ENCODE results near the gene MED27.
A peak's percentile ranks its signal among the peaks of the same experiment; 100 is the strongest.

Gene MED27

DNA sequence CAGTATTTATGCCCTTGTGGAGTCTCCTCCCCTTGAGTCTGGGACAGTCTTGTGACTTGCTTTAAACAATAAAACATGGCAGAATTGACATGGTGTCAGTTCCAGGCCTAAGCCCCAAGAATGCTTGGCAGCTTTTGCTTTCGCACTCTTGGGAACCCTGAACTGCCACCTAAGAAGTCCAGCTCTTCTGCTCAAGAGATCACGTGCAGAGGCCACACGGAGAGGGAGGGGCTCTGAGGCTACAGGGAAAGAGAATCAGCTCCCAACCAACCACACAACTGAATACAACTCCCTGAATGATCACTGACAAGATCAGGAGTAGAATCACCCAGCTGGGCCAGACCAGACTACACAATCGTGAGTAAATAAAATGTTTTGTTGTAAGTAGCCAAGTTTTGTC, 97.6 kb downstream of the MED27 start (continued):
- TF ChIP-seq, protein P1, sequence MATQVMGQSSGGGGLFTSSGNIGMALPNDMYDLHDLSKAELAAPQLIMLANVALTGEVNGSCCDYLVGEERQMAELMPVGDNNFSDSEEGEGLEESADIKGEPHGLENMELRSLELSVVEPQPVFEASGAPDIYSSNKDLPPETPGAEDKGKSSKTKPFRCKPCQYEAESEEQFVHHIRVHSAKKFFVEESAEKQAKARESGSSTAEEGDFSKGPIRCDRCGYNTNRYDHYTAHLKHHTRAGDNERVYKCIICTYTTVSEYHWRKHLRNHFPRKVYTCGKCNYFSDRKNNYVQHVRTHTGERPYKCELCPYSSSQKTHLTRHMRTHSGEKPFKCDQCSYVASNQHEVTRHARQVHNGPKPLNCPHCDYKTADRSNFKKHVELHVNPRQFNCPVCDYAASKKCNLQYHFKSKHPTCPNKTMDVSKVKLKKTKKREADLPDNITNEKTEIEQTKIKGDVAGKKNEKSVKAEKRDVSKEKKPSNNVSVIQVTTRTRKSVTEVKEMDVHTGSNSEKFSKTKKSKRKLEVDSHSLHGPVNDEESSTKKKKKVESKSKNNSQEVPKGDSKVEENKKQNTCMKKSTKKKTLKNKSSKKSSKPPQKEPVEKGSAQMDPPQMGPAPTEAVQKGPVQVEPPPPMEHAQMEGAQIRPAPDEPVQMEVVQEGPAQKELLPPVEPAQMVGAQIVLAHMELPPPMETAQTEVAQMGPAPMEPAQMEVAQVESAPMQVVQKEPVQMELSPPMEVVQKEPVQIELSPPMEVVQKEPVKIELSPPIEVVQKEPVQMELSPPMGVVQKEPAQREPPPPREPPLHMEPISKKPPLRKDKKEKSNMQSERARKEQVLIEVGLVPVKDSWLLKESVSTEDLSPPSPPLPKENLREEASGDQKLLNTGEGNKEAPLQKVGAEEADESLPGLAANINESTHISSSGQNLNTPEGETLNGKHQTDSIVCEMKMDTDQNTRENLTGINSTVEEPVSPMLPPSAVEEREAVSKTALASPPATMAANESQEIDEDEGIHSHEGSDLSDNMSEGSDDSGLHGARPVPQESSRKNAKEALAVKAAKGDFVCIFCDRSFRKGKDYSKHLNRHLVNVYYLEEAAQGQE (tag by site-specific recombination; IDR thresholded peaks at IDR 0.05) = no peak

DNA sequence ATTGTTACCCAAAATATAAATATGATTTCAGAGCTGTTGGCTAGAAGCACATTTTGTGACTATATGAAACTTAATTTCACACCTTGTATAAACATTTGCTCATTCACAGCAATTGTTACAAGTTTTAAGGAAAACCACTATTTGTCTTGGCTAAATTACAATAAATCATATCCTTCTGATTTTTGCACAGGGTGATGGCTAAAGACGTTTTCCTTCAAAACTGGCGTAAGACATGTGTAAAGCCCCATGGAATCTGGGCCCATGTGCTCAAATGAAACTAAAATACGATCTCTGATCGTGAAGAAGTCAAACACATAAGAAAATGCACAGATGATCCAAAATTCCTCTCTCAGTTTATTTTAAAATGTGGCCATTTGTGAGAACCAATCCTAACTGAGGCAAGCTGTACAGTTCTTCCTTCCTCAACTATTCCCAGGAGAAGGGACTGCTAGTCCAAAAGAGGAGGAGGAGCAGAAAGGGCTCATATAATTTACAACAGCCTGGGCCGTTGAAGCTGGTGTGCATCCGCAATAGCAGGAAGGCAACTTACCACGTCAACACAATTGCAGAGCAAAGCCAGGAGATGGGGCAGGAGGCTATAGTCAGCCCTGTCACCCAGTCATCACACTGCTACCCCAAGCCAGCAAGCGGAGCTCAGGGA, 98.4 kb downstream of the MED27 start:
- TF ChIP-seq, protein P2, sequence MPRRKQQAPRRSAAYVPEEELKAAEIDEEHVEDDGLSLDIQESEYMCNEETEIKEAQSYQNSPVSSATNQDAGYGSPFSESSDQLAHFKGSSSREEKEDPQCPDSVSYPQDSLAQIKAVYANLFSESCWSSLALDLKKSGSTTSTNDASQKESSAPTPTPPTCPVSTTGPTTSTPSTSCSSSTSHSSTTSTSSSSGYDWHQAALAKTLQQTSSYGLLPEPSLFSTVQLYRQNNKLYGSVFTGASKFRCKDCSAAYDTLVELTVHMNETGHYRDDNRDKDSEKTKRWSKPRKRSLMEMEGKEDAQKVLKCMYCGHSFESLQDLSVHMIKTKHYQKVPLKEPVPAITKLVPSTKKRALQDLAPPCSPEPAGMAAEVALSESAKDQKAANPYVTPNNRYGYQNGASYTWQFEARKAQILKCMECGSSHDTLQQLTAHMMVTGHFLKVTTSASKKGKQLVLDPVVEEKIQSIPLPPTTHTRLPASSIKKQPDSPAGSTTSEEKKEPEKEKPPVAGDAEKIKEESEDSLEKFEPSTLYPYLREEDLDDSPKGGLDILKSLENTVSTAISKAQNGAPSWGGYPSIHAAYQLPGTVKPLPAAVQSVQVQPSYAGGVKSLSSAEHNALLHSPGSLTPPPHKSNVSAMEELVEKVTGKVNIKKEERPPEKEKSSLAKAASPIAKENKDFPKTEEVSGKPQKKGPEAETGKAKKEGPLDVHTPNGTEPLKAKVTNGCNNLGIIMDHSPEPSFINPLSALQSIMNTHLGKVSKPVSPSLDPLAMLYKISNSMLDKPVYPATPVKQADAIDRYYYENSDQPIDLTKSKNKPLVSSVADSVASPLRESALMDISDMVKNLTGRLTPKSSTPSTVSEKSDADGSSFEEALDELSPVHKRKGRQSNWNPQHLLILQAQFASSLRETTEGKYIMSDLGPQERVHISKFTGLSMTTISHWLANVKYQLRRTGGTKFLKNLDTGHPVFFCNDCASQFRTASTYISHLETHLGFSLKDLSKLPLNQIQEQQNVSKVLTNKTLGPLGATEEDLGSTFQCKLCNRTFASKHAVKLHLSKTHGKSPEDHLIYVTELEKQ (tag by site-specific recombination; IDR thresholded peaks at IDR 0.05; ENCODE audit: borderline replicate concordance) = no peak
- ChIA-PET POLR2A (no interaction called here), CTCF (interaction anchor here (1.3 kb wide), 1 partner anchor 86 kb away, joined by 6 read pairs; no protein-coding TSS in a partner anchor)
- Histone ChIP-seq H3K4me1 (ENCODE audit: control insufficient read depth, insufficient read depth, low read length) (peaks cover 7% of the 10 kb centered on the region), H3K4me3 (ENCODE audit: low read depth, low read length) (no peak overlapping the region), H3K9me3 (ENCODE audit: control insufficient read depth, insufficient read depth, low read depth, low read length) (no peaks in the 10 kb centered on the region), H3K27ac (ENCODE audit: extremely low read depth, low read depth, low read length) (no peak overlapping the region), H3K36me3 (ENCODE audit: control insufficient read depth in 2 of 2, insufficient read depth in 1 of 2, low read length in 2 of 2) (no peaks in the 10 kb centered on the region)

DNA sequence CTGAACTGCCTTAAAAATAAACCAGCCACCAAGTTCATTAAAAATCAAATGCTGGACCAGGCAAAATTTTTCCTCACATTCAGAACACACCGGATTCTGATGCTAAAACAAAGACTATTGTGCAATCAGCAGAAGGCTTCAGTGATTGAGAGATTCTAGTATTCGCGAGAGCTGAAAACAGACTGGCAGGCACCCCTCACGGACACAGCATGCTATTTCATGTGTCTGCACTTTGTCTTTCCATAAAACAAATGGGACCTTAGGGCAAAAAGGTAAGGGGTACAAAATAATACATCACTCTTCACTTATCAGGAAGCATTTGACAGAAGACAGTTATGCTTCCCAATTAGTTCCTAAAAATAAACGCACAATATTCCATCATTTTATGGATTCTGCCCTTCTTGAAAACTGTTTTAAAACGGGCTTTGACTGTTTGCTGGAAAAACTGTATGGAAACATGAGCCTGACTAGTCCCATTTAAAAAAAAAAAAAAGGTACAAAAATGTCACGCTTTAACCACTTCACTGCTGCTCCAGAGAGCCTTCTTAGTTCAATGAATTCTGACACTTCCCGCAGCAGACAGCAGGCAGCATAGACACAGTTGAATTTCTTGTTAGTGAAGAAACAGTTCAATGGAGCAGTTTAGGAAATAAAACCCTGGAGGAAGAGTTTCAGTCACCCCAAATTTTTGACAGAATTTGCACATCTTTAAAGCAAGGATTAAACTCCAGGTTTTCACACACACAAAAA, 99.2 kb downstream of the MED27 start:
- TF ChIP-seq ZBTB1 (tag by site-specific recombination; IDR thresholded peaks at IDR 0.05) = no peak
- TF ChIP-seq, protein P3, sequence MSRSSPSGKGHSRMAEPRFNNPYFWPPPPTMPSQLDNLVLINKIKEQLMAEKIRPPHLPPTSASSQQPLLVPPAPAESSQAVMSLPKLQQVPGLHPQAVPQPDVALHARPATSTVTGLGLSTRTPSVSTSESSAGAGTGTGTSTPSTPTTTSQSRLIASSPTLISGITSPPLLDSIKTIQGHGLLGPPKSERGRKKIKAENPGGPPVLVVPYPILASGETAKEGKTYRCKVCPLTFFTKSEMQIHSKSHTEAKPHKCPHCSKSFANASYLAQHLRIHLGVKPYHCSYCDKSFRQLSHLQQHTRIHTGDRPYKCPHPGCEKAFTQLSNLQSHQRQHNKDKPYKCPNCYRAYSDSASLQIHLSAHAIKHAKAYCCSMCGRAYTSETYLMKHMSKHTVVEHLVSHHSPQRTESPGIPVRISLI (tag by site-specific recombination; IDR thresholded peaks at IDR 0.05) = 0 out of 2 replicates have a peak, but pooled peaks have one; percentile 11
- TF ChIP-seq, protein P4, sequence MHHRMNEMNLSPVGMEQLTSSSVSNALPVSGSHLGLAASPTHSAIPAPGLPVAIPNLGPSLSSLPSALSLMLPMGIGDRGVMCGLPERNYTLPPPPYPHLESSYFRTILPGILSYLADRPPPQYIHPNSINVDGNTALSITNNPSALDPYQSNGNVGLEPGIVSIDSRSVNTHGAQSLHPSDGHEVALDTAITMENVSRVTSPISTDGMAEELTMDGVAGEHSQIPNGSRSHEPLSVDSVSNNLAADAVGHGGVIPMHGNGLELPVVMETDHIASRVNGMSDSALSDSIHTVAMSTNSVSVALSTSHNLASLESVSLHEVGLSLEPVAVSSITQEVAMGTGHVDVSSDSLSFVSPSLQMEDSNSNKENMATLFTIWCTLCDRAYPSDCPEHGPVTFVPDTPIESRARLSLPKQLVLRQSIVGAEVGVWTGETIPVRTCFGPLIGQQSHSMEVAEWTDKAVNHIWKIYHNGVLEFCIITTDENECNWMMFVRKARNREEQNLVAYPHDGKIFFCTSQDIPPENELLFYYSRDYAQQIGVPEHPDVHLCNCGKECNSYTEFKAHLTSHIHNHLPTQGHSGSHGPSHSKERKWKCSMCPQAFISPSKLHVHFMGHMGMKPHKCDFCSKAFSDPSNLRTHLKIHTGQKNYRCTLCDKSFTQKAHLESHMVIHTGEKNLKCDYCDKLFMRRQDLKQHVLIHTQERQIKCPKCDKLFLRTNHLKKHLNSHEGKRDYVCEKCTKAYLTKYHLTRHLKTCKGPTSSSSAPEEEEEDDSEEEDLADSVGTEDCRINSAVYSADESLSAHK (tag by site-specific recombination; IDR thresholded peaks at IDR 0.05) = peak; percentile 35; the same call in 1 of the 2 replicates
- TF ChIP-seq ZNF341 (tag by site-specific recombination; IDR thresholded peaks at IDR 0.05; ENCODE audit: low read depth) = no peak
- TF ChIP-seq ZFP69B (tag by site-specific recombination; IDR thresholded peaks at IDR 0.05) = peak; percentile 93
- TF ChIP-seq, protein P5, sequence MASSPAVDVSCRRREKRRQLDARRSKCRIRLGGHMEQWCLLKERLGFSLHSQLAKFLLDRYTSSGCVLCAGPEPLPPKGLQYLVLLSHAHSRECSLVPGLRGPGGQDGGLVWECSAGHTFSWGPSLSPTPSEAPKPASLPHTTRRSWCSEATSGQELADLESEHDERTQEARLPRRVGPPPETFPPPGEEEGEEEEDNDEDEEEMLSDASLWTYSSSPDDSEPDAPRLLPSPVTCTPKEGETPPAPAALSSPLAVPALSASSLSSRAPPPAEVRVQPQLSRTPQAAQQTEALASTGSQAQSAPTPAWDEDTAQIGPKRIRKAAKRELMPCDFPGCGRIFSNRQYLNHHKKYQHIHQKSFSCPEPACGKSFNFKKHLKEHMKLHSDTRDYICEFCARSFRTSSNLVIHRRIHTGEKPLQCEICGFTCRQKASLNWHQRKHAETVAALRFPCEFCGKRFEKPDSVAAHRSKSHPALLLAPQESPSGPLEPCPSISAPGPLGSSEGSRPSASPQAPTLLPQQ (tag by site-specific recombination; IDR thresholded peaks at IDR 0.05) = peak; percentile 92
- Histone ChIP-seq H3K4me3 (ENCODE audit: low read depth, low read length) (no peak overlapping the region), H3K36me3 (ENCODE audit: control insufficient read depth in 2 of 2, insufficient read depth in 1 of 2, low read length in 2 of 2) (no peaks in the 10 kb centered on the region), H3K9me3 (ENCODE audit: control insufficient read depth, insufficient read depth, low read depth, low read length) (no peaks in the 10 kb centered on the region), H3K4me1 (ENCODE audit: control insufficient read depth, insufficient read depth, low read length) (peaks cover 7% of the 10 kb centered on the region), H3K27ac (ENCODE audit: extremely low read depth, low read depth, low read length) (no peak overlapping the region)
- CTCF ChIA-PET = interaction anchor here (1.3 kb wide), 1 partner anchor 85 kb away, joined by 6 read pairs; no protein-coding TSS in a partner anchor
- POLR2A ChIA-PET = no interaction called here

Data from HEK293 (cell line).